ENCODE results near the gene ALKBH1.

The ALKBH1 gene

DNA sequence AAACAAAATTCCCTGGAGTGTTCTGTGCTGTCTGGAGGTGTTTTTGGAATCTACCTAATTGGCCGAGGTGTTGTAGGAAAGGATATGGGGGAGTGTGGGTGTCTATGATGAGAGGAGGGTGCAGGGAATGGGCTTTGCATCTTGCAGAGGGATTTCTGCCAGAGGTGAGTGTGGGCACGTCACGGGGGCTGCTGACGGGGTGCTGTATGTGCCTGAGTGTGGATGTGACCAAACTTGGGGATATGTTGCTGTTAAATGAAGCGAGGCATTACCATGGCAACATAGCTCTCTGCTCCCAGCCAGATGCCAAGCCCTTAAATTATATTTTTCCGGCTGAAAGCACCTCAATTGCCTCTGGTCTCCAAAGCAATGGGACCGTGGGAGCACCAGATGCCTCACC, 47.1 kb downstream of the ALKBH1 start:
- WGBS, 2 donors (ENCODE audit: extremely low coverage in 2 of 2, insufficient read length in 2 of 2, insufficient replicate concordance in 1 of 2): no CpG with 5 or more reads among the region's 7 CpGs
- Histone ChIP-seq H3K27me3 (ENCODE audit: control insufficient read depth in 3 of 3, insufficient read depth in 3 of 3, low read depth in 1 of 3, low read length in 3 of 3) (no peaks in the 10 kb centered on the region), H2BK12ac (ENCODE audit: low read length) (no peak overlapping the region), H3K4me1 (ENCODE audit: control insufficient read depth in 2 of 2, insufficient read depth in 1 of 2, low read depth in 1 of 2, low read length in 2 of 2) (peaks cover 8 to 12% of the 10 kb centered on the region in 2 donors), H3K79me1 (ENCODE audit: low read depth, low read length) (no peaks in the 10 kb centered on the region), H3K9me3 (replicated peaks in 1 of 2; ENCODE audit: control insufficient read depth in 2 of 2, insufficient read depth in 1 of 2, low read depth in 1 of 2, low read length in 2 of 2) (no peaks in the 10 kb centered on the region), H3K36me3 (replicated peaks in 1 of 2; ENCODE audit: control insufficient read depth in 2 of 2, insufficient read depth in 2 of 2, low read length in 2 of 2) (no peaks in the 10 kb centered on the region), H4K8ac (ENCODE audit: low read depth, low read length) (no peak overlapping the region), H2BK120ac (ENCODE audit: low read depth, low read length) (no peak overlapping the region), H3K18ac (ENCODE audit: low read length) (peak overlapping the region; percentile 89), H4K91ac (ENCODE audit: low read depth, low read length, poor library complexity) (no peak overlapping the region), H2BK15ac (ENCODE audit: low read length) (no peak overlapping the region), H3K9ac (ENCODE audit: low read depth, low read length, poor library complexity) (no peak overlapping the region), H3K4me3 (ENCODE audit: low read length in 2 of 2) (no peak overlapping the region), H3K14ac (ENCODE audit: low read length) (no peak overlapping the region), H3K23ac (ENCODE audit: low read depth, low read length, poor library complexity) (no peak overlapping the region), H2AK5ac (ENCODE audit: low read depth, low read length) (no peak overlapping the region), H3K27ac (replicated peaks; ENCODE audit: low read length) (no peak overlapping the region), H2AFZ (ENCODE audit: low read length) (peak overlapping the region; percentile 4), H2BK5ac (ENCODE audit: low read length) (peak overlapping the region; percentile 60), H3K4me2 (ENCODE audit: insufficient read depth, low read length, poor library complexity, severe bottlenecking) (peak overlapping the region; percentile 26), H3K4ac (ENCODE audit: low read length) (no peak overlapping the region)
- peak; percentile 6 for DNase-seq (ENCODE audit: low spot score)

DNA sequence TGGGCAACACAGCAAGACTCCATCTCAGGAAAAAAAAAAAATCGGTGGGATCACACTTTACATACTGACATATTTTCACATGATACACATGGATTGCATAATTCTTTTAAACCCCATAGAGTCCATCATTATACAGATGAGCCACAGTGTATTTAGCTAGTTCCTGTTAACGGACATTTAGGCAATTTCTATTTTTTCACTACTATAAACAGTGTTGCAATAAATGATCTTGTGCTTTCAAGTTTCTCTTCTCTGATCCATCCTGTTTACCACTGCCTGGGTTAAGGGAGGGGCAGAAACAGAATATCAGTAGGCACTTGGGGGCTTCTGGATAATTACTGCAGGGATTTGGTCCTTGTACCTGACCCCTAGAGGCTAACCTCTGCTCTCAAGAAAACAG, 48.0 kb downstream of the ALKBH1 start:
- H3K9ac ChIP-seq (ENCODE audit: low read depth, low read length, poor library complexity): no peak overlapping the region
- no peaks in the 10 kb centered on the region for H3K27me3 ChIP-seq (ENCODE audit: control insufficient read depth in 3 of 3, insufficient read depth in 3 of 3, low read depth in 1 of 3, low read length in 3 of 3)
- H2BK120ac ChIP-seq (ENCODE audit: low read depth, low read length): no peak overlapping the region
- DNase-seq (ENCODE audit: low spot score): no peak
- H3K79me1 ChIP-seq (ENCODE audit: low read depth, low read length): no peaks in the 10 kb centered on the region
- H4K8ac ChIP-seq (ENCODE audit: low read depth, low read length): no peak overlapping the region
- no peak overlapping the region for H2BK12ac ChIP-seq (ENCODE audit: low read length)
- H3K9me3 ChIP-seq (replicated peaks in 1 of 2; ENCODE audit: control insufficient read depth in 2 of 2, insufficient read depth in 1 of 2, low read depth in 1 of 2, low read length in 2 of 2): no peaks in the 10 kb centered on the region
- H3K4me3 ChIP-seq (ENCODE audit: low read length in 2 of 2): no peak overlapping the region
- no peak overlapping the region for H2AK5ac ChIP-seq (ENCODE audit: low read depth, low read length)
- H3K18ac ChIP-seq (ENCODE audit: low read length): no peak overlapping the region
- H2BK5ac ChIP-seq (ENCODE audit: low read length): no peak overlapping the region
- no CpG with 5 or more reads among the region's 2 CpGs for WGBS, 2 donors (ENCODE audit: extremely low coverage in 2 of 2, insufficient read length in 2 of 2, insufficient replicate concordance in 1 of 2)
- H3K4me2 ChIP-seq (ENCODE audit: insufficient read depth, low read length, poor library complexity, severe bottlenecking): no peak overlapping the region
- H2BK15ac ChIP-seq (ENCODE audit: low read length): peak overlapping the region; percentile 79
- H2AFZ ChIP-seq (ENCODE audit: low read length): no peak overlapping the region
- no peak overlapping the region for H3K14ac ChIP-seq (ENCODE audit: low read length)
- peaks cover 10 to 15% of the 10 kb centered on the region in 2 donors for H3K4me1 ChIP-seq (ENCODE audit: control insufficient read depth in 2 of 2, insufficient read depth in 1 of 2, low read depth in 1 of 2, low read length in 2 of 2)
- no peaks in the 10 kb centered on the region for H3K36me3 ChIP-seq (replicated peaks in 1 of 2; ENCODE audit: control insufficient read depth in 2 of 2, insufficient read depth in 2 of 2, low read length in 2 of 2)
- H4K91ac ChIP-seq (ENCODE audit: low read depth, low read length, poor library complexity): no peak overlapping the region
- H3K27ac ChIP-seq (replicated peaks; ENCODE audit: low read length): no peak overlapping the region
- H3K23ac ChIP-seq (ENCODE audit: low read depth, low read length, poor library complexity): no peak overlapping the region
- H3K4ac ChIP-seq (ENCODE audit: low read length): no peak overlapping the region

DNA sequence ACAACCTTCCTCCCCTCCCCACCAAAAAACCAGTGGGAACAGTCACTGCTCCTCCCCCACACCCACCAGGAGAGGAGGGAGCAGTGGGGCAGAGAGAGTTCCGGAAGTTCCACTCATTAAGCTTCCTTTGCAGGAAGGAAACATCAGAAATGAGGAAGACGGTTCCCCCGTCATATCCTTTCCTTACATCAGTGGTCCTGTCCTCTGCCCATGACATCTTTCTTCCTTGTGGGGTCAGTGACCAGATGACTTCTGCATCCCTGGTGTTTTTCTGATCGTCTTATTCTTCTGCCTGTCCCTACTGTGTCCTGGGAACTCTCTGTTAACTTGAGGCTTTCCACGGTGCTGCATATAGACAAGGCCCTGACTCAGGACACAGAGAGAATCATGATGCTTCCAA, 50.5 kb downstream of the ALKBH1 start:
- peaks cover 15 to 24% of the 10 kb centered on the region in 2 donors for H3K4me1 ChIP-seq (ENCODE audit: control insufficient read depth in 2 of 2, insufficient read depth in 1 of 2, low read depth in 1 of 2, low read length in 2 of 2)

DNA sequence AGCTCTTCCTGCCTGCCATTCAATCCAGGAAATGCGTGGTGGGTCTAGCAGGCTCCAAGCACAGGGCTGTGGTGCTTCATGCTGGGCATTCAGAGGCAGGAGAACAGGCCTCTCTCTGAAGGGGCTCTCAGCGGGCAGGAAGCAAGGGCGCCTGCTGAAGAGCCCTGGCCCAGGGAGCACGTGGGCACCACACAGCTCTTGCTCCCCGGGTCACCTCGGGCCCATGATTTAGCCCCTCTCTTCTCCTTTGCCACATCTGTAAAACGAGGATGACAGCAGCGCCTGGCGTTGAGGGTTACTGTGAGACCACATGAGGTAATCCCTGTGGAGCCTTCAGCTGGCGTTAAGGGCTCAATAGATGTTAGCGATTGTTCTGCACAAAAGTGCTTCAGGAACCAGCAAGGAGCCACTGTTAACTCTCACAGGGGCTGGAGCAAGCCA, 53.8 kb downstream of the ALKBH1 start:
- DNase-seq (ENCODE audit: low spot score): peak; percentile 49
- Histone ChIP-seq H2BK5ac (ENCODE audit: low read length) (no peak overlapping the region), H3K27ac (replicated peaks; ENCODE audit: low read length) (peak overlapping the region; percentile 47), H2BK15ac (ENCODE audit: low read length) (no peak overlapping the region), H3K4me3 (ENCODE audit: low read length in 2 of 2) (peak overlapping the region in 1 of 2 donors; percentile 4), H4K91ac (ENCODE audit: low read depth, low read length, poor library complexity) (no peak overlapping the region), H2AK5ac (ENCODE audit: low read depth, low read length) (no peak overlapping the region), H3K4me2 (ENCODE audit: insufficient read depth, low read length, poor library complexity, severe bottlenecking) (no peak overlapping the region), H3K9ac (ENCODE audit: low read depth, low read length, poor library complexity) (no peak overlapping the region), H3K27me3 (ENCODE audit: control insufficient read depth in 3 of 3, insufficient read depth in 3 of 3, low read depth in 1 of 3, low read length in 3 of 3) (no peaks in the 10 kb centered on the region), H2BK120ac (ENCODE audit: low read depth, low read length) (no peak overlapping the region), H3K14ac (ENCODE audit: low read length) (peak overlapping the region; percentile 10), H2BK12ac (ENCODE audit: low read length) (no peak overlapping the region), H3K4me1 (ENCODE audit: control insufficient read depth in 2 of 2, insufficient read depth in 1 of 2, low read depth in 1 of 2, low read length in 2 of 2) (peaks cover 7 to 16% of the 10 kb centered on the region in 2 donors), H3K23ac (ENCODE audit: low read depth, low read length, poor library complexity) (no peak overlapping the region), H3K4ac (ENCODE audit: low read length) (no peak overlapping the region), H3K9me3 (replicated peaks in 1 of 2; ENCODE audit: control insufficient read depth in 2 of 2, insufficient read depth in 1 of 2, low read depth in 1 of 2, low read length in 2 of 2) (peaks cover 0 to 1% of the 10 kb centered on the region in 2 donors), H3K18ac (ENCODE audit: low read length) (peak overlapping the region; percentile 31), H2AFZ (ENCODE audit: low read length) (peak overlapping the region; percentile 86), H3K36me3 (replicated peaks in 1 of 2; ENCODE audit: control insufficient read depth in 2 of 2, insufficient read depth in 2 of 2, low read length in 2 of 2) (no peaks in the 10 kb centered on the region), H3K79me1 (ENCODE audit: low read depth, low read length) (no peaks in the 10 kb centered on the region), H4K8ac (ENCODE audit: low read depth, low read length) (no peak overlapping the region)
- WGBS, 2 donors (ENCODE audit: extremely low coverage in 2 of 2, insufficient read length in 2 of 2, insufficient replicate concordance in 1 of 2): no CpG with 5 or more reads among the region's 11 CpGs

More for the DNA sequence above, 50.5 kb downstream of the ALKBH1 start:
- Histone ChIP-seq H3K4ac (ENCODE audit: low read length) (no peak overlapping the region), H3K18ac (ENCODE audit: low read length) (no peak overlapping the region), H2AFZ (ENCODE audit: low read length) (no peak overlapping the region), H3K4me3 (ENCODE audit: low read length in 2 of 2) (no peak overlapping the region), H4K91ac (ENCODE audit: low read depth, low read length, poor library complexity) (no peak overlapping the region), H2BK15ac (ENCODE audit: low read length) (no peak overlapping the region), H3K14ac (ENCODE audit: low read length) (no peak overlapping the region), H3K4me2 (ENCODE audit: insufficient read depth, low read length, poor library complexity, severe bottlenecking) (no peak overlapping the region), H4K8ac (ENCODE audit: low read depth, low read length) (no peak overlapping the region), H3K36me3 (replicated peaks in 1 of 2; ENCODE audit: control insufficient read depth in 2 of 2, insufficient read depth in 2 of 2, low read length in 2 of 2) (no peaks in the 10 kb centered on the region), H3K23ac (ENCODE audit: low read depth, low read length, poor library complexity) (no peak overlapping the region), H3K27ac (replicated peaks; ENCODE audit: low read length) (no peak overlapping the region), H2BK12ac (ENCODE audit: low read length) (no peak overlapping the region), H3K9ac (ENCODE audit: low read depth, low read length, poor library complexity) (no peak overlapping the region), H2BK120ac (ENCODE audit: low read depth, low read length) (no peak overlapping the region), H3K27me3 (ENCODE audit: control insufficient read depth in 3 of 3, insufficient read depth in 3 of 3, low read depth in 1 of 3, low read length in 3 of 3) (no peaks in the 10 kb centered on the region), H3K79me1 (ENCODE audit: low read depth, low read length) (no peaks in the 10 kb centered on the region), H2BK5ac (ENCODE audit: low read length) (no peak overlapping the region), H2AK5ac (ENCODE audit: low read depth, low read length) (no peak overlapping the region), H3K9me3 (replicated peaks in 1 of 2; ENCODE audit: control insufficient read depth in 2 of 2, insufficient read depth in 1 of 2, low read depth in 1 of 2, low read length in 2 of 2) (peaks cover 0 to 1% of the 10 kb centered on the region in 2 donors)
- WGBS, 2 donors (ENCODE audit: extremely low coverage in 2 of 2, insufficient read length in 2 of 2, insufficient replicate concordance in 1 of 2): no CpG with 5 or more reads among the region's 5 CpGs
- no peak for DNase-seq (ENCODE audit: low spot score)

Measured in neuronal stem cell (in vitro differentiated cells).